GM13977 (cell line): ENCODE measurements around the gene OXGR1.

Source experiments
- DNase-seq: peaks from one replicate; pipeline ENCODE4 v3.0.0; 2012; ENCODE audit warnings: low spot score
- CTCF ChIP-seq: IDR thresholded peaks from 2 replicates; pipeline ENCODE4 v1.5.1; 2012; ENCODE audit warnings: mild to moderate bottlenecking, control low read depth; ENCODE audit not compliant: insufficient read depth; ENCODE audit errors: extremely low read depth, missing control alignments
- in situ Hi-C: fragments of 300-500 bp; cut with MboI; formaldehyde crosslinking; loops from one replicate; pipeline ENCODE4 v1.12.0; 2022; ENCODE audit warnings: low sequenced_read_pairs, low pct_unique_long_range_greater_than_20kb, mixed read lengths, inconsistent platforms; ENCODE audit not compliant: unreplicated experiment

Gene OXGR1

GRCh38 chr13:96947343-96947910 is 46.8 kb downstream of the OXGR1 start:
- no peak for TF ChIP-seq CTCF
- in situ Hi-C loops, result no loop called here
- no peak for DNase-seq

DNA sequence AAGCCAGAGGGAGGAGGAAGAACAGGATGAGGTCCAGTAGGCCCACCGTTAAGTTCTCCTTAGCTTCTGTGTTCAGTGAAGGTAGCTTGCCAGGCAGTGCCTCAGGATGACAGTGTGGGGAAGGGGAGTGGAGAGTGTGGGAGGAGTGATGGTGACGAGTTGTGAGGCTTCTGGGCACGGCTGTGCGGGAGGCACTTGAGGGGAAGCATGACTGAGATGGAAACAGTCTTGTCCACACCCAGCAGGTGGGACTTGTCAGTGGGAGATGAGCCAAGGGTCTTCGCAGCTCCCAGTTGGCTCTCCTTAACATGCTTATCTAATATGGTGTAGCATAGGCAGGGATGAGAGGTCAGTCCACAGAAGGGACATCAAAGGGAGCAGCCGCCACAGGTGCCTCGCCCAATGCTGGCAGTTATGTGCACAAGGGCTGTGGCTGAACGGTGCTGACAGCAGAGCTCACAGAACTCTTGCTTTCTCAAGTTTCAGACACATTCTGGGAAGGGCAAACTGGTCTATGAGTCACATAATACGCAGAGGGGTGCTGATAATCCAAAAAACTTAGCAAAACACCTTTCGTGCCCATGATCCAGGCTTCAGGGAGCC is 47.5 kb downstream of the OXGR1 start:
- no peak for TF ChIP-seq CTCF
- in situ Hi-C loops, result no loop called here
- no peak for DNase-seq

GRCh38 chr13:96940961-96941360 is 53.3 kb downstream of the OXGR1 start:
- DNase-seq, result no peak
- in situ Hi-C loops, result no loop called here
- TF ChIP-seq CTCF, result no peak

DNA sequence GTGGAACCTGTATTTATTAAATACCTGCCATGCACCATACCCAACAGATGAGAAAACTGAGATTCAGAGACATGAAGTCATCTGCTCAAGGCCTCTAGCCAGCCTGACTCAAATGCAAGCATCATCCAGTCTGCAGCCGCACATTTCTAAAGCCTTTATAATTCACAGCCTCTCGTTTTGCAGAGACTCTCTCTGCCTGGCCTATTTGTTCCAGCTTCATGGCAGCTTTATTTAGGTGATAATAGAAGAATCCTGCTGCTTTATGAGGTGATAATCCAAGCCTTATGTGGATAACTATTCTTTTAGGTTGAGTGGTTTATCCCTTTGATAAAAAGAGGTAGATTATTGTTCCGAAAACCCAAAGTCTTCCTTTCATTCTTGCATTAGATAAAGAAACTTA is 58.4 kb downstream of the OXGR1 start:
- no peak for DNase-seq
- in situ Hi-C loops, result no loop called here

More for the DNA sequence above, 58.4 kb downstream of the OXGR1 start:
- TF ChIP-seq CTCF, result no peak
